ENCODE measurements around the gene TEX22.

DNA sequence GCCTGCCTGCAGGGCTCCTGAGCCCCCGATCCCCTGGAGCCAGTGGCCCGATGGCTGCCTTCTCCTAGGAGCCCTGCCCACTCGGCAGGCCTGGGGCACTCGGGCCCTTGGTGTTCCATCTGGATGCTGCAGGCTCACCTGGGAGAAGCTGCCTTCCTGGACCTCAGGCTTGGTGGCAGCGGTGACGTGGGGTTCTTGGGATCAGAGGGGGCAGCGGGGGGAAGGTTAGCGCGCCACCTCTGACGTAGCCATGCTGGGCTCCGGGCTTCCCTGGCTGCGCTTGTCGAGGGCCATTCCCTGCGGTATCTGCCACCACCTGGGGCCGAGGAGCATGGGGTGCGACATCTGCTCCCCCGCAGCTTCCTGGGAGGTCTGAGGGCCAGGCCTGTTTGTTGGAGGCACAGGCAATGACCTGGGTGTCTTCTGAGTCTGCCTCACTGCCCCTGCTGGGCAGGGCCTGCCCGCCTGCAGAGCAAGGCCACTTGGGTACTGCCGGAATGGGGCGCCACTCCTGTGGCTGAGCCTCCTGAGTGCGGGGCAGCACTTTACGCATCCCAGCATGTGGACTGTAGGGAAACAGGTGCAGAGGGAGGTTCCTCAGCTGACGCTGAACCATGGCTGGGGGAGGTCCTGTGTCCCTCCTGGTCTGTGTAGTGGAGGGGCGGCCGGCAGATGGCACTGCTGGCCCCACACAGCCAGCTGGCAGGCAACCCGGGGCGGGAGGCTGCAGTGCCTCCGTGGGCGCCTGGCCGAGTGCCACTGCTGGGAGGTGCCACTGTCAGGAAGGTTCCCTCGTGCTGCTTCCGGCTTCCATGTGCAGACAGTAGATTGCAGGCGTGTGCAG, 41.6 kb downstream of the TEX22 start:
- TF ChIP-seq, protein P1, sequence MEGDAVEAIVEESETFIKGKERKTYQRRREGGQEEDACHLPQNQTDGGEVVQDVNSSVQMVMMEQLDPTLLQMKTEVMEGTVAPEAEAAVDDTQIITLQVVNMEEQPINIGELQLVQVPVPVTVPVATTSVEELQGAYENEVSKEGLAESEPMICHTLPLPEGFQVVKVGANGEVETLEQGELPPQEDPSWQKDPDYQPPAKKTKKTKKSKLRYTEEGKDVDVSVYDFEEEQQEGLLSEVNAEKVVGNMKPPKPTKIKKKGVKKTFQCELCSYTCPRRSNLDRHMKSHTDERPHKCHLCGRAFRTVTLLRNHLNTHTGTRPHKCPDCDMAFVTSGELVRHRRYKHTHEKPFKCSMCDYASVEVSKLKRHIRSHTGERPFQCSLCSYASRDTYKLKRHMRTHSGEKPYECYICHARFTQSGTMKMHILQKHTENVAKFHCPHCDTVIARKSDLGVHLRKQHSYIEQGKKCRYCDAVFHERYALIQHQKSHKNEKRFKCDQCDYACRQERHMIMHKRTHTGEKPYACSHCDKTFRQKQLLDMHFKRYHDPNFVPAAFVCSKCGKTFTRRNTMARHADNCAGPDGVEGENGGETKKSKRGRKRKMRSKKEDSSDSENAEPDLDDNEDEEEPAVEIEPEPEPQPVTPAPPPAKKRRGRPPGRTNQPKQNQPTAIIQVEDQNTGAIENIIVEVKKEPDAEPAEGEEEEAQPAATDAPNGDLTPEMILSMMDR (IDR thresholded peaks at IDR 0.05): no peak
- TF ChIP-seq POLR2A (IDR thresholded peaks at IDR 0.05): no peak
